Left ventricle myocardium inferior (tissue), 1 donor: ENCODE data around the gene RUNX3. TPM values are rescaled to one million over a fixed set of nuclear protein-coding genes. Genes with fewer than 3 reads are reported as not detected.
A peak's percentile ranks its signal among the peaks of the same experiment; 100 is the strongest.
"Not testable (repeated sequence)": the region's sequence is repeated elsewhere in the genome, so short reads cannot be mapped to it uniquely, and the experiment has no call there.

ENCODE experiments used
- DNase-seq: peaks from one replicate; pipeline ENCODE4 v3.0.0-alpha.2; 2020
- H3K27ac ChIP-seq: fragments of 200-600 bp; replicated peaks from 2 replicates; pipeline ENCODE4 v1.8.0; 2021
- H3K27me3 ChIP-seq: fragments of 200-600 bp; 2 replicates; pipeline ENCODE4 v1.8.0; 2021; ENCODE audit warnings: low read depth
- H3K36me3 ChIP-seq: fragments of 200-600 bp; 2 replicates; pipeline ENCODE4 v1.8.0; 2021
- H3K4me1 ChIP-seq: fragments of 200-600 bp; 2 replicates; pipeline ENCODE4 v1.8.0; 2021
- H3K4me3 ChIP-seq: fragments of 200-600 bp; 2 replicates; pipeline ENCODE4 v1.8.0; 2021; ENCODE audit warnings: mild to moderate bottlenecking, moderate library complexity
- H3K9me3 ChIP-seq: fragments of 200-600 bp; replicated peaks from 2 replicates; pipeline ENCODE4 v1.8.0; 2021
- intact Hi-C: fragments of 100-400 bp; cut with micrococcal nuclease; formaldehyde crosslinking; loops from one replicate; pipeline ENCODE4 v1.11.0; 2022
- long read RNA-seq: library from polyadenylated mRNA; unstranded; transcript quantifications from one replicate; pipeline ENCODE4 v2.0.0, GENCODE V29; 2021
- total RNA-seq: library from RNA; stranded (reverse); fragmentation: NEBNext Ultra II Directional; extraction: Animal tissue kit (Norgen Biotek cat#: 25700); gene quantifications from one replicate; pipeline ENCODE4 v1.2.1, GENCODE V29; 2021
- TF ChIP-seq, protein P1 (sequence below): fragments of 200-600 bp; IDR thresholded peaks from 2 replicates; pipeline ENCODE4 v1.8.0; 2021; ENCODE audit warnings: antibody characterized with exemption, mild to moderate bottlenecking, borderline replicate concordance
- donor health status: DM: no; HTN: yes; CAD: no; lungs with severe emphysema.

The RUNX3 gene
- 0.52 TPM for total RNA-seq
- long read RNA-seq, partial matches to known transcripts: 0 of 3 reads
- long read RNA-seq, other reads (novel, unspliced or antisense): 0 of 3 reads

DNA sequence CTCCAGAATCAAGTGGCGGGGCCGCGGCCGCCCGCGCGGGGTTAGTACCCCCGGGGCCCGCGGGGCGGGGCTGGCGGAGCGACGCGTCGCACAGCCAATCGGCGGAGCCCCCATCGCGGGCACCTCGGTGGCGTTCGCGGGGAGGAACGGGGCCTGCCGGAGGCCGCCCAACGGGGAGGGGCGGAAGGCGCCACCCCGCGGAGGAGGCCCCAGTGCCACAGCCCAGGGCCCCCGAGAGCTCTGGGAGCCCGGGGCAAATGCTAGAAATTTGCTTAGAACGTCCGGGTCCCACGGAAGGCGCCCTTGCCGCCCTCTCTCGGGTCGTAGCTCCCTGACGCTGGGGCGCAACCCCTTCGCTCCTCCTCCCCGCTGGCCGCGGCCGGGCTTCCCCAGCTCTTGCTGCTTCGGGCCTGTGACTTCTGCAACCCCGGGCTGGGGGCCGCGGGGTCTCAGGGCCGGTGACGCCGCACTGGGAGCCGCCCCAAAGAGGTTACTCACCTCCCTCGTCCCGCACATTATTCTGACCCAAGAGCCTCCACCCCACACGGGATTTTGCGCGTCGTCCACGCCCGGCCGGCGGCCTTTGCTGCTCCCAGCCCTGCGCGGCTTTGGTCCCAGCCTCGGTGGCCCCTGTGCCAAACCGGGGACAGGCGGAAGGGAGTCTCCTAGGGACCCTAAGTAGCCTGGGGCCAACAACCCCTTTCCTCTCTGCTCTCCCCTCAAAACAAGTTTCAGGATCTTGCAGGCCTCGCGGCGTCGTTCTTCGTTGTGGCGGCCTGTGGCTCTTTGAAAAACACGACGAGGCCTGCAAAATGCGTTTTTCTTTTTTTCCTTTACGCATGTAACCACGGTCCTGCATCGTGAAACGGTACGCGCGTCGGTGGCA lies at the start of gene RUNX3:
Gene RUNX3, minus strand, starts transcription at position 17 of the 886 bp plus-strand sequence. CDS start 408 bp downstream, outside the sequence.
- DNase-seq: peak; percentile 54
- H3K4me3 ChIP-seq: peak within 1 kb of the TSS; percentile 52
- peaks cover 48% of the 10 kb centered on the region for H3K4me1 ChIP-seq
- intact Hi-C loops: no loop called here
- peak within 1 kb of the TSS; percentile 44 for H3K27ac ChIP-seq
- peaks cover 99% of the 10 kb centered on the region for H3K27me3 ChIP-seq
- H3K9me3 ChIP-seq: no peaks in the 10 kb centered on the region
- TF ChIP-seq, protein P1, sequence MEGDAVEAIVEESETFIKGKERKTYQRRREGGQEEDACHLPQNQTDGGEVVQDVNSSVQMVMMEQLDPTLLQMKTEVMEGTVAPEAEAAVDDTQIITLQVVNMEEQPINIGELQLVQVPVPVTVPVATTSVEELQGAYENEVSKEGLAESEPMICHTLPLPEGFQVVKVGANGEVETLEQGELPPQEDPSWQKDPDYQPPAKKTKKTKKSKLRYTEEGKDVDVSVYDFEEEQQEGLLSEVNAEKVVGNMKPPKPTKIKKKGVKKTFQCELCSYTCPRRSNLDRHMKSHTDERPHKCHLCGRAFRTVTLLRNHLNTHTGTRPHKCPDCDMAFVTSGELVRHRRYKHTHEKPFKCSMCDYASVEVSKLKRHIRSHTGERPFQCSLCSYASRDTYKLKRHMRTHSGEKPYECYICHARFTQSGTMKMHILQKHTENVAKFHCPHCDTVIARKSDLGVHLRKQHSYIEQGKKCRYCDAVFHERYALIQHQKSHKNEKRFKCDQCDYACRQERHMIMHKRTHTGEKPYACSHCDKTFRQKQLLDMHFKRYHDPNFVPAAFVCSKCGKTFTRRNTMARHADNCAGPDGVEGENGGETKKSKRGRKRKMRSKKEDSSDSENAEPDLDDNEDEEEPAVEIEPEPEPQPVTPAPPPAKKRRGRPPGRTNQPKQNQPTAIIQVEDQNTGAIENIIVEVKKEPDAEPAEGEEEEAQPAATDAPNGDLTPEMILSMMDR: no peak
- H3K36me3 ChIP-seq: no peaks in the 10 kb centered on the region

DNA sequence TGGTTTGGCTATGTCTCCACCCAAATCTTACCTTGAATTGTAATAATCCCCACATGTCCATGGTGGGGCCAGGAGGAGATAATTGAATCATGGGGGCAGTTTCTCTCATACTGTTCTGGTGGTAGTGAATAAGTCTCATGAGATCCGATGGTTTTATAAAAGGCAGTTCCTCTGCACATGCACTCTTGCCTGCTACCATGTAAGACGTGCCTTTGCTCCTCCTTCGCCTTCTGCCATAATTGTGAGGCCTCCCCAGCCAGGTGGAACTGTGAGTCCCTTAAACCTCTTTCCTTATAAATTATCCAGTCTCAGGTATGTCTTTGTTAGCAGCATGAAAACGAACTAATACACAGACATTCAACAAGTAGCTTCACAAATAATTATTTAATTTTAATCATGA lies 49.2 kb upstream of the RUNX3 start:
- DNase-seq, H3K27ac ChIP-seq, intact Hi-C loops: not testable (repeated sequence)

DNA sequence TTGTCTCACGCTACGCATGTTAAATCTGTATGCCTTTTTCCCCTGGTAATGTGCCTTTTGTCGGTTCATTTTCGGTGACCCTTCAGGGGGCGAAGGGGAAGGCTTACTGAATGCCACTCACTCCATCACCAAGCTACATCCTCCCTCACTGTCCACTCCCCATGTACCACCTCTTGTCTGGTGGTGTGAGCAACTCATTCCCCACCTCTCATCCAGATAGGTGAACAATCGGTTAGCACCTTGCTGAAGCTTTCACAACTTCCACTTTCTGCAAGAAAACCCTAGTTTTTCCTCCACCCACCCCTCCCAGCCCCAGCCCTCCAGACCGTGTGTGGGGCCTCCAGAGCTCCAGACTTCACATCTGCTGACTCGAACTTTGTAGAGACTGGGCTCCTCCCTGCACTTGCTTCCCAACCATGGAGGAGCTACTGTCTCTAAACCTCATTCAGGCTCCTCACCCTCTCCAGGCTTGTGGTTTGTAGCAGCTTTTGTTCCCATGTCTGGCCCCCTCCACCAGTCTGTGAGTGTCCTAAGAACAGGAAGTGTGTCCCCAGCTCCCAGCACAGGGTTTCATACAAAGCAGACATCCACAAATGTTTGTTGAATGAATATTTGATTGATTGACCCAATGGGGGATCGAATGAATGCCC lies 48.4 kb upstream of the RUNX3 start:
- no peak overlapping the region for H3K27ac ChIP-seq
- no peaks in the 10 kb centered on the region for H3K4me1 ChIP-seq
- intact Hi-C loops: no loop called here
- H3K27me3 ChIP-seq: peaks cover 85% of the 10 kb centered on the region
- peaks cover 33% of the 10 kb centered on the region for H3K9me3 ChIP-seq
- TF ChIP-seq, protein P1: no peak
- H3K36me3 ChIP-seq: no peaks in the 10 kb centered on the region
- H3K4me3 ChIP-seq: no peak overlapping the region
- no peak for DNase-seq

More for the DNA sequence above, 49.2 kb upstream of the RUNX3 start:
- peaks cover 83% of the 10 kb centered on the region for H3K27me3 ChIP-seq
- H3K36me3 ChIP-seq, H3K4me1 ChIP-seq, H3K4me3 ChIP-seq: not testable (repeated sequence)
- peaks cover 28% of the 10 kb centered on the region for H3K9me3 ChIP-seq

DNA sequence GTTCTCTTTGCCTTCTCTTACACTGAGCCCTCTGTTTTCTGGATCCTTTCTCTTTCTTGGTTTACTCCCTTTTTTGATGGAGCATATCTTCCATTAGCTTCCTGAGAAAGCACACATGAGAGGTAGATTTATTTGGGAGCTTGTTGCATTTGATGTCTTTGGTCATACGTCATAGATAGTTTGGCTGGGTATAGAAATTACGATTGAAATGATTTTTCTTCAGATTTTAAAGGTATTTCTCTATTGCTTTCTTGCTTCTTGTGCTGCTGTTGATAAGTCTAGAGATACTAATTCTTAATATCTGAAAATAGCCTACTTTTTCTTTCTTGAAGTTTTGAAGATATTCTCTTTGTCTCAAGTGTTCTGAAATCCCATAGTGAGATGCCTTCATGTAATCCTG lies 45.3 kb upstream of the RUNX3 start:
- TF ChIP-seq, protein P1: no peak
- intact Hi-C loops: no loop called here
- Histone ChIP-seq H3K4me1 (no peaks in the 10 kb centered on the region), H3K4me3 (no peak overlapping the region), H3K27ac (no peak overlapping the region), H3K36me3 (no peaks in the 10 kb centered on the region), H3K9me3 (peaks cover 33% of the 10 kb centered on the region), H3K27me3 (peaks cover 88% of the 10 kb centered on the region)
- no peak for DNase-seq

DNA sequence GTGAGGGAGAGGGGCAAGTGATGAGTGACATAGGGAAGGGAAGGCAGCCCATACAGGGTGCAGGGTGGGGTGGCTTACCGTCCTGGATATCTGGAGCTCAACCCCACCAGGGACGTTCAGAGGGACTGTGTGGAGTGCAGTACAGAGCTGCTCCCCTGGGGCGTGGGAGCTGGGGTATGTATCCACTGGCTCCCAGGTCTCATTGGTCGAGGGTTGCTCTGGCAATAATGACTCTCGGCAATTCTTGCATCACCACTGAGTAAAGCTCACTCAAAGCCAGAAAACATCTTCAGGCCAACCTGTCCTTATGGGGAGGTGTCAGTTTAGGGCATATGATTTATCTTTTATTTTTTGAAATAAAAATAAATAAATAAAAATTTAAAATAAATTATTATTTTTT lies 43.2 kb upstream of the RUNX3 start:
- H3K9me3 ChIP-seq: peaks cover 33% of the 10 kb centered on the region
- H3K27me3 ChIP-seq: peaks cover 88% of the 10 kb centered on the region
- intact Hi-C loops: no loop called here
- no peaks in the 10 kb centered on the region for H3K36me3 ChIP-seq
- no peak for DNase-seq
- TF ChIP-seq, protein P1: no peak
- H3K27ac ChIP-seq: no peak overlapping the region
- H3K4me3 ChIP-seq: no peak overlapping the region
- no peaks in the 10 kb centered on the region for H3K4me1 ChIP-seq

DNA sequence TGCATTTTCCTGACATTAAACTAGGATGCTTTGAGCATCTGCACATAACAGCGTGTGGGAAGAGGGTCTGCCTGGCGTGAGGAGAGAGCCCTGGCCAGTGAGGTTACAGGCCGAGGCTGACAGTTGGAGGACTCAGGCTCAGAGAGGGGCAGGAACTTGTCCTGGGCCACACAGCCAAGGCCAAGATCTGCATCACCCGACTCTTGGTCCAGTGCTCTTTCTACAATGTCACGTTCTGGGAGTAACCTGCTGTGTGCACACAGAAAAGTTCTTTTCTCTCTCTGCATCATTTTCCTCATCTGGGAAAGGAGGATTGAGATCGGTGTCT lies 42.8 kb upstream of the RUNX3 start:
- H3K4me1 ChIP-seq: no peaks in the 10 kb centered on the region
- no peaks in the 10 kb centered on the region for H3K36me3 ChIP-seq
- intact Hi-C loops: no loop called here
- TF ChIP-seq, protein P1: no peak
- no peak overlapping the region for H3K4me3 ChIP-seq
- peaks cover 33% of the 10 kb centered on the region for H3K9me3 ChIP-seq
- peaks cover 89% of the 10 kb centered on the region for H3K27me3 ChIP-seq
- DNase-seq: no peak
- no peak overlapping the region for H3K27ac ChIP-seq
